Smooth muscle cell (in vitro differentiated cells): ENCODE data around the gene TNFRSF13B. TPM values are rescaled to one million over a fixed set of nuclear protein-coding genes. Genes with fewer than 3 reads are reported as not detected.
"Not testable (repeated sequence)": the region's sequence is repeated elsewhere in the genome, so short reads cannot be mapped to it uniquely, and the experiment has no call there.

Experiments
- DNase-seq: peaks from one replicate; lab custom pipeline; 2025; ENCODE audit not compliant: unreplicated experiment; lab: John Stamatoyannopoulos, UW
- H2AFZ ChIP-seq: fragments of 200-600 bp; sonication (generic); 2 replicates; pipeline ENCODE4 v1.6.0; 2016; ENCODE audit warnings: antibody characterized with exemption, low read depth, mild to moderate bottlenecking
- H3F3A ChIP-seq: fragments of 200-600 bp; sonication (generic); 2 replicates; pipeline ENCODE4 v1.6.0; 2017; ENCODE audit warnings: antibody characterized with exemption, low read depth
- H3K27ac ChIP-seq: fragments of 200-600 bp; sonication (generic); 2 replicates; pipeline ENCODE4 v1.5.1; 2016; ENCODE audit warnings: low read depth, mild to moderate bottlenecking
- H3K27me3 ChIP-seq: fragments of 200-600 bp; sonication (generic); 2 replicates; pipeline ENCODE4 v1.6.1; 2016; ENCODE audit warnings: low read depth, mild to moderate bottlenecking
- H3K36me3 ChIP-seq: fragments of 200-600 bp; sonication (generic); 2 replicates; pipeline ENCODE4 v1.5.1; 2016; ENCODE audit warnings: low read depth
- H3K4me1 ChIP-seq: fragments of 200-600 bp; sonication (generic); 2 replicates; pipeline ENCODE4 v1.5.1; 2016; ENCODE audit warnings: low read depth
- H3K4me2 ChIP-seq: fragments of 200-600 bp; sonication (generic); 2 replicates; pipeline ENCODE4 v1.6.0; 2016; ENCODE audit warnings: mild to moderate bottlenecking
- H3K4me3 ChIP-seq: fragments of 200-600 bp; sonication (generic); 2 replicates; pipeline ENCODE4 v1.5.1; 2016; ENCODE audit warnings: mild to moderate bottlenecking
- H3K79me2 ChIP-seq: fragments of 200-600 bp; sonication (generic); 2 replicates; pipeline ENCODE4 v1.6.0; 2016; ENCODE audit warnings: low read depth, mild to moderate bottlenecking
- H3K9ac ChIP-seq: fragments of 200-600 bp; sonication (generic); 2 replicates; pipeline ENCODE4 v1.6.0; 2016; ENCODE audit warnings: low read depth
- H3K9me3 ChIP-seq: fragments of 200-600 bp; sonication (generic); replicated peaks from 2 replicates; pipeline ENCODE4 v1.5.1; 2016; ENCODE audit warnings: low read depth
- H4K20me1 ChIP-seq: fragments of 200-600 bp; sonication (generic); 2 replicates; pipeline ENCODE4 v1.6.0; 2016; ENCODE audit warnings: low read depth
- WGBS: methylation state at CpG from one replicate; pipeline ENCODE4 v1.1.7; 2016; ENCODE audit warnings: low lambda C conversion rate; 5-methylcytosine and 5-hydroxymethylcytosine counted together
- polyA plus RNA-seq: library from polyadenylated mRNA; unstranded; fragments of >200 nt; fragmentation: Nextera tagmentation; extraction: Ambion mirVana; gene quantifications from 2 replicates; pipeline ENCODE4 v1.2.1, GENCODE V29; 2016
- total RNA-seq: library from RNA; depleted of rRNA; stranded (reverse); fragments of >200 nt; gene quantifications from 2 replicates; pipeline ENCODE4 v1.2.3, GENCODE V29; 2014
- TF ChIP-seq, protein P1 (sequence below): fragments of 200-600 bp; sonication (generic); IDR thresholded peaks from 2 replicates; pipeline ENCODE4 v1.5.1; 2017; ENCODE audit warnings: borderline replicate concordance, mild to moderate bottlenecking, antibody characterized with exemption; ENCODE audit not compliant: insufficient read depth, poor library complexity, severe bottlenecking

TNFRSF13B gene
- total and polyA plus RNA-seq, 2 experiments from 2014 or later, result not detected

DNA sequence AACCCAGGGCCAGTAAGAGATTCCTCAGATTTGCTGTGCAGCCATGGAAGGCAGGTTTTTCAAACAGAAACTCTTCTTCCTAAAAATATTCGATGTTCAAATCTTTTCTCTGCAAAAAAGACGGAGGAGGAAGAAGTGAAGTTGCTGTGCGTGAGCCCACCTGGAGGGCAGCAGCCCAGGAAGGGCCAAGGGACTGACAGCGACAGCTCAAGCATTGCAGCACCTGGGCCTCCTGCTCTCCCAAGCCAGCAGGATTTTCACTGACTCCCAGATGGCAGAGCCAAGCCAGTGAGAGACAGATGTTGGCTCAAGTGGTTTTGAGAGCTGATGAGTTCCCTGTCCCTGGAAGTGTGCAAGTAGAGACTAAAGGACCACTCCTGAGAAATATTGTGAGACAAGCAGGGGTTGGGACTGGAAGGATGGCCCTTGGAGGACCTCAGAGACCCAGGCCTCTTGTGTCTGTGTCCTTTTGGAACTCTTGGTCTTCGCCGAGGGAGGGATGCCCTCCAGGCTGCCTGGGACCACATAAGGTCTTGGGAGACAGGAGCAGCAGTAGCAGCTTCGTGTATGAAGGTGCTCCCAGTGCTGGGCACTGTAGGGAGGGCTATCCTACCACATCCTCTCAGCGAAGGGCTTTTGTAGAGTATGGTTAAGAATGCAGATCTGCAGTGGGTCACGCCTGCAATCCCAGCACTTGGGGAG is 29.3 kb upstream of the TNFRSF13B start:
- TF ChIP-seq, protein P1, sequence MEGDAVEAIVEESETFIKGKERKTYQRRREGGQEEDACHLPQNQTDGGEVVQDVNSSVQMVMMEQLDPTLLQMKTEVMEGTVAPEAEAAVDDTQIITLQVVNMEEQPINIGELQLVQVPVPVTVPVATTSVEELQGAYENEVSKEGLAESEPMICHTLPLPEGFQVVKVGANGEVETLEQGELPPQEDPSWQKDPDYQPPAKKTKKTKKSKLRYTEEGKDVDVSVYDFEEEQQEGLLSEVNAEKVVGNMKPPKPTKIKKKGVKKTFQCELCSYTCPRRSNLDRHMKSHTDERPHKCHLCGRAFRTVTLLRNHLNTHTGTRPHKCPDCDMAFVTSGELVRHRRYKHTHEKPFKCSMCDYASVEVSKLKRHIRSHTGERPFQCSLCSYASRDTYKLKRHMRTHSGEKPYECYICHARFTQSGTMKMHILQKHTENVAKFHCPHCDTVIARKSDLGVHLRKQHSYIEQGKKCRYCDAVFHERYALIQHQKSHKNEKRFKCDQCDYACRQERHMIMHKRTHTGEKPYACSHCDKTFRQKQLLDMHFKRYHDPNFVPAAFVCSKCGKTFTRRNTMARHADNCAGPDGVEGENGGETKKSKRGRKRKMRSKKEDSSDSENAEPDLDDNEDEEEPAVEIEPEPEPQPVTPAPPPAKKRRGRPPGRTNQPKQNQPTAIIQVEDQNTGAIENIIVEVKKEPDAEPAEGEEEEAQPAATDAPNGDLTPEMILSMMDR, result no peak
- H3K4me3 ChIP-seq, result no peak overlapping the region
- H3K27ac ChIP-seq, result no peak overlapping the region
- no peak overlapping the region for H3K9ac ChIP-seq
- no peaks in the 10 kb centered on the region for H3K79me2 ChIP-seq
- H3K4me2 ChIP-seq, result no peak overlapping the region
- no peaks in the 10 kb centered on the region for H3K4me1 ChIP-seq
- H3K36me3 ChIP-seq, result no peaks in the 10 kb centered on the region
- DNase-seq, result no peak
- no peaks in the 10 kb centered on the region for H3K27me3 ChIP-seq
- H4K20me1 ChIP-seq, result no peaks in the 10 kb centered on the region
- no peaks in the 10 kb centered on the region for H3F3A ChIP-seq
- H2AFZ ChIP-seq, result no peak overlapping the region
- 86% methylated on average over 9 of the region's 9 CpGs for WGBS
- H3K9me3 ChIP-seq, result no peaks in the 10 kb centered on the region

DNA sequence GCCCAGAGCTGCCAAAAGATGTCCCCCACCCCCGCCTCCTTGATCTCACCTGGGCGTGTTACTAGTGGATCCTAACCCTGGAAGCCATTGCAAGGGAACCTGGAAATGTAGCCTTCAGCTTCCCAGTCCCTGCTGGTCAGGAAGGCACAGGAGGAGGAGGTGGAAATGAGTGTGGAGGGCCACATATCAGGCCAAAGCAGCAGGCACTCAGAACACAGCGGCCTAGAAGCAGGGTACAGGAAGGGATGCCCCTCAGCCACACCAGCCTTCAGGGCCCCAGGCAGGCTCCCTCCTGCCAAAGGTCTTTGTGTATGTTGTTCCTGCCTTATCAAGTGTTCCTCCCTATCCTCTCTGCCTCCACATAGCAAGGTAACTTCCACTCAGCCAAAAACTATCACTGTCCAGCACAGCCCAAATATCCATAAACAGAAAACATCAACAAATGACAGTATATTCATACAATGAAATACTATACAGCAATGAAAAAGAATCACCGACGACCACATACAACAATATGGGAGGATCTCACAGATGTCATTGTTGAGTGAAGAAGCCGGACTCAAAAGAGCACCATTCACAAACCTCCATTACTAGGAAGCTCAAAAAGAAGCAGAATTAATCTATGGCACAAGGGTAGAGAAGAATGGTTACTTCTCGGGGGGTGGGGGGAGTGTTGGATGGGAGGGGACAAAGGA is 28.2 kb upstream of the TNFRSF13B start:
- TF ChIP-seq, protein P1, result no peak
- no peaks in the 10 kb centered on the region for H3K79me2 ChIP-seq
- WGBS, result 88% methylated on average over 7 of the region's 7 CpGs
- DNase-seq, result no peak
- no peaks in the 10 kb centered on the region for H3F3A ChIP-seq
- no peak overlapping the region for H3K9ac ChIP-seq
- no peak overlapping the region for H3K27ac ChIP-seq
- no peaks in the 10 kb centered on the region for H4K20me1 ChIP-seq
- H3K4me1 ChIP-seq, result no peaks in the 10 kb centered on the region
- no peaks in the 10 kb centered on the region for H3K36me3 ChIP-seq
- no peak overlapping the region for H3K4me3 ChIP-seq
- H3K9me3 ChIP-seq, result no peaks in the 10 kb centered on the region
- no peak overlapping the region for H2AFZ ChIP-seq
- H3K4me2 ChIP-seq, result no peak overlapping the region
- H3K27me3 ChIP-seq, result no peaks in the 10 kb centered on the region

DNA sequence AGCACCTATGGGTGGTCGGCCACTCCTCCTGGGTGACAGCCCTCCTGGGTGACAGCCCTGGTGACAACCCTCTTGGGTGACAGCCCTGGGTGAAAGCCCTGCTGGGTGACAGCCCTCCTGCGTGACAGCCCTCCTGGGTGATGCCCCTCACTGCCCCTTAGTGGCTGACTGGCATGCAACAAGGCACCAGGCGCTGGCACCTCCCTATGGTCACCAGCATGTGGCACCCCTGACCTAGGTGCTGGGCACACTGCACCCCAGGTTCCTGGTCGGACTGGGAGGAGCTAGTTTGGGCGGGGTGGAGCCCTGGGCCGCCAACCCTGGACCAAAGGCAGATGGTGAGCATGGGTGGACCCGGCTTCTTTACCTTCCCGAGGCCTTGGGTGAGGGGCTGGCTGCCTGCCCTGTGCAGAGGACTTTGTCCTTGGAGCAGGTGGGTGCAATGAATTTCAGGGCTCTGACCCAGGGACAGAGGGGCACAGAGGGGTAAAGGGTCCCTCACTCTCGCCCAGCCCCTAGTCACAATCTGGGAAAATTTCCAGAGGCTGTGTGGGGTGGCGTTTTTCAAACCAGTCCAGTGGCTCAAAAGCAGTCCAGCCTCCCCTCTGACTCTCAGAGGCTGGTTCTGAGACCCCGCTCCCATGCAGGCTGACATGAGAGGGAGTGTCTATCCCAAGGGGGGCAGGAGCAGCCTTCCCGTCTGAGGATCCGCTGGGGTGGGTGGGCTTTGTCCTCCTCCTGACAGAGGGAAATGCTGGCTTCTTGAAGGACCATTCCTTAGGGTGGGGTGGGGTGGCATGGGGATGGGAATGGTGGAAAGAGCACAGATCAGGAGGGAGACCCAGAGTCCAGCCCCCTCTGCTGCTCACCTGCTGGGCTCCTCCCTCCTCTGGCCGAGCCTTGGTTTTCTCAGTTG is 25.9 kb upstream of the TNFRSF13B start:
- Histone ChIP-seq H3K9me3 (no peaks in the 10 kb centered on the region), H3K9ac (no peak overlapping the region), H3K4me1 (no peaks in the 10 kb centered on the region), H3K79me2 (no peaks in the 10 kb centered on the region), H2AFZ (no peak overlapping the region), H3K27ac (no peak overlapping the region), H3K4me3 (no peak overlapping the region), H4K20me1 (no peaks in the 10 kb centered on the region), H3K4me2 (no peak overlapping the region), H3F3A (no peaks in the 10 kb centered on the region), H3K27me3 (no peaks in the 10 kb centered on the region), H3K36me3 (no peaks in the 10 kb centered on the region)
- TF ChIP-seq, protein P1, result no peak
- 94% methylated on average over 14 of the region's 14 CpGs for WGBS
- DNase-seq, result no peak

- H3K4me3 ChIP-seq, H4K20me1 ChIP-seq, H3K36me3 ChIP-seq, H3K9ac ChIP-seq, H3K79me2 ChIP-seq, H3K27ac ChIP-seq, H3F3A ChIP-seq, H3K9me3 ChIP-seq, H3K4me2 ChIP-seq, H3K4me1 ChIP-seq, H2AFZ ChIP-seq, DNase-seq, H3K27me3 ChIP-seq: not testable (repeated sequence)
- 89% methylated on average over 11 of the region's 11 CpGs for WGBS
Observed at GRCh38 chr17:16996726-16997125, 24.8 kb upstream of the TNFRSF13B start.
